ENCODE measurements around the gene TAF3.
A peak's percentile ranks its signal among the peaks of the same experiment; 100 is the strongest.

Gene TAF3

DNA sequence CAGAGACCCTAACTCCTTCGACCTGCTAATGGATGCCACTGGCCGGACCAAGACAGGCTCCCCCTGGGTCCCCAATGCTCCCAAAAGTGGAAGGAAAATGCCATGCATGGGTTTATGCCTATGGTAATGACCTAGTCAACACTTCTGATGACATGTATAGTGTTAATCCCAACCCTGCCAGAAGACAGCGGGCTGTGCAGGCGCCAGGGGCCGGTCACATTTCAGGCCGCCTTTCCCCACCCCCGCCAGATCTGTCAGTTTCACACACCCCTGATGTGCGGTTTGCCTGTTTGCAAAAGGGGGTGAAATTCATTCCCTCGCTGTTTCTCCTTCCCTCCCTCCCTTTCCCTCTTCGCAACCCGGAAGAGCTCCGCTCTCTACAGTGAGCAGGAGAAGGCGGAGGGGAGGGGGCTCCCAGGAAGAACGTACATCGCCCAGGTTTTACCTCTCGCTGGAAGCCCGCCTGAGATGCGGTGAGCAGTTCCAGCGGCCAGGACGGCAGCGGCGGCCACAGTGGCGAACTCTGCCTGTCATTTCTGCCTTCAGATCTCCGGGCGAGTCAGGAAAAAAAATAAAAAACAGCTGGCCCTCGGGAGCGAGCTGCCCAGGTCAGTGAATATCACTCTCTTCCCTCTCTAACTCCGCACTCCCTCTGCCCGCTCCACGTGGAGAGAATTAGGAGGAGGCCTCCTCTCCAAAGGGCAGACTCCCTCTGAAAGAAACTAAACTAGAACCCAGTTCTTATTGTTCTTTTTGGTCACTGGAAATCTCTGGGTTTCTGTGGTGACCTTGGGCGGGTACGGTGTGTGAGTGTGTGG lies 226.8 kb downstream of the TAF3 start:
- Histone ChIP-seq H3K36me3 (ENCODE audit: control insufficient read depth, insufficient read depth, low read length) (no peaks in the 10 kb centered on the region), H3K4me3 (ENCODE audit: low read length) (peak overlapping the region; percentile 0), H3K9ac (ENCODE audit: low read length) (no peak overlapping the region), H3K4me1 (ENCODE audit: control insufficient read depth, insufficient read depth, low read length) (no peaks in the 10 kb centered on the region), H3K27ac (ENCODE audit: low read depth, low read length) (no peak overlapping the region), H3K27me3 (ENCODE audit: control insufficient read depth, insufficient read depth, low read length) (peaks cover 74% of the 10 kb centered on the region)

- H3K27ac ChIP-seq (ENCODE audit: low read depth, low read length), result no peak overlapping the region
- H3K4me1 ChIP-seq (ENCODE audit: control insufficient read depth, insufficient read depth, low read length), result no peaks in the 10 kb centered on the region
- no peak overlapping the region for H3K9ac ChIP-seq (ENCODE audit: low read length)
- H3K4me3 ChIP-seq (ENCODE audit: low read length), result no peak overlapping the region
- H3K27me3 ChIP-seq (ENCODE audit: control insufficient read depth, insufficient read depth, low read length), result peaks cover 72% of the 10 kb centered on the region
- no peaks in the 10 kb centered on the region for H3K36me3 ChIP-seq (ENCODE audit: control insufficient read depth, insufficient read depth, low read length)
Measured at GRCh38 chr10:8045726-8046494, 227.6 kb downstream of the TAF3 start.

GRCh38 chr10:8047452-8048280 lies 229.4 kb downstream of the TAF3 start:
- Histone ChIP-seq H3K27me3 (ENCODE audit: control insufficient read depth, insufficient read depth, low read length) (peaks cover 74% of the 10 kb centered on the region), H3K9ac (ENCODE audit: low read length) (no peak overlapping the region), H3K27ac (ENCODE audit: low read depth, low read length) (no peak overlapping the region), H3K4me1 (ENCODE audit: control insufficient read depth, insufficient read depth, low read length) (no peaks in the 10 kb centered on the region), H3K36me3 (ENCODE audit: control insufficient read depth, insufficient read depth, low read length) (no peaks in the 10 kb centered on the region), H3K4me3 (ENCODE audit: low read length) (no peak overlapping the region)

DNA sequence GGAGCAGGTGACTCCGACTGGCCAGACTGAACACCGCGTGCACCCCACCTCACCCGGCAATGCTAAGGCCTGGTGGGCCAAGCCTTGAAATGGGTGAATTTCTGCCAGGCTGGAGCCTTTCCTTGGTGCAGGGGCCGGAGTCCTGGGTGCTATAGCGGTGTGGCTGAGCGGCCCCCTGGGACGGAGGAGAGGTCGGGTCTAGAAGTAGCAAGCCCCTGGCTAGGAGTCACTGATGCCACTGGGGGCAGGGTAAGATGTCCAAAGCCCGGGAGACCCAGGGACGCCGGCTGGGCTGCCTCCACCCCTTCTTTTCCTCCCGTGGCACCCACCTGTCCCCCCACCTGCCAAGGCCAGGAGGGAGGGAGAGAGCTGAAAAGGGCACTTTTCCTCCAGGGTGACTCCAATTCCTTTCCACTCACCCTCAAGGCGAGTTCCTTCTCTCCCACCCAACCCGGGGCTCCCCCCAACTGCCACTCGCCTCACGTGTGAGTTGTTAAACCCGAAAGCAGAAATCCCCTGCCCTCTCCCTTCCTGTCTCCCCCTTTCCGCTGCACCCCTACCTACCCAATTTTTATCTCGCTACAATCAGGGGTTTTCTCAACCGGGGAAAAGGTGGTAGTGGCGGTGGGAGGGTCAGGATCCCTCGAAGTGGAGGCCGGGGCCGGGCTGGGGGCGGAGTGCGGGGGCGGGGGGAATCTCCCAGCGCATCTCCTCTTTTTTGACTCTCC lies 230.1 kb downstream of the TAF3 start:
- no peak overlapping the region for H3K4me3 ChIP-seq (ENCODE audit: low read length)
- H3K27ac ChIP-seq (ENCODE audit: low read depth, low read length), result no peak overlapping the region
- no peaks in the 10 kb centered on the region for H3K36me3 ChIP-seq (ENCODE audit: control insufficient read depth, insufficient read depth, low read length)
- H3K9ac ChIP-seq (ENCODE audit: low read length), result no peak overlapping the region
- H3K27me3 ChIP-seq (ENCODE audit: control insufficient read depth, insufficient read depth, low read length), result peaks cover 76% of the 10 kb centered on the region
- H3K4me1 ChIP-seq (ENCODE audit: control insufficient read depth, insufficient read depth, low read length), result peaks cover 4% of the 10 kb centered on the region

DNA sequence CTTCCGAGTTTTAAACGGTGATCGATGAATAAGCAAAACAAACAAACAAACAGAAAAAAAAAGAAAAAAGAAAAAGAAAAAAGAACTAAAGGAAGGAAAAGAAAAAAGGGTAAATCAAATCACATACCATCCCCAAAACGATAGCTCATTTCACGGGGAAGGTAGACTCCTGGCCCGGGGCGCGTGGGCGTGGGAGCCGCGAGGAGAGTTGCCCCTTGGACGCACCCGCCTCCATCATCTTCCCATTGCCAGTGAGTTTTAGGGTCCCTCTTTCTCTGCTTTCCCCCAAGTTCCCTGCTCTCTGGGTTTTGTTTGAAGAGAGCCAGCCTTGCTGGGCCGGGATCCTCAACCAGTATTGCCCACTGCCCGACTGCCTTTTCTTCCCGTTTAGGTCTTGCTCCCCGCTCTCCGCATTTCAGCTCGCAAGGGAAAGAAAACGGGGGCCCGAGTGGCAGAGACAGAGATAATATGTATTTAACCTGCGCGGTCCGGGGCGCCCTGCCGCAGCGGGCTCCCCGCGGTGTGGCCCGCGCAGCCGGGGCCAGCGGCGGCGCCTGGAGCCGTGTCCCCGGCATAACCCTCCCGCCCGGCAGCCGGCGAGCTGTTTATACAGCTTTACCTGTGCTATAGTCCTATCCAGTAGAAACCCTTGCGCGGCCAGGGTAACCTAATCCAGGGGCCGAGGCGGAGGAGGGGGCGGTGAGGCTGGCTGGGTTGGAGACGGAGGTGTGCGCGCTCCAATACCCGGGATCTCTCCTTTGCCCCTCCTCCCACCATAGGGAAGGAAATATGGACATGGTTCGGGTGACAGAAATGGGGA lies 230.9 kb downstream of the TAF3 start:
- Histone ChIP-seq H3K27me3 (ENCODE audit: control insufficient read depth, insufficient read depth, low read length) (peaks cover 74% of the 10 kb centered on the region), H3K4me1 (ENCODE audit: control insufficient read depth, insufficient read depth, low read length) (peaks cover 4% of the 10 kb centered on the region), H3K36me3 (ENCODE audit: control insufficient read depth, insufficient read depth, low read length) (no peaks in the 10 kb centered on the region), H3K27ac (ENCODE audit: low read depth, low read length) (no peak overlapping the region), H3K9ac (ENCODE audit: low read length) (no peak overlapping the region), H3K4me3 (ENCODE audit: low read length) (no peak overlapping the region)

DNA sequence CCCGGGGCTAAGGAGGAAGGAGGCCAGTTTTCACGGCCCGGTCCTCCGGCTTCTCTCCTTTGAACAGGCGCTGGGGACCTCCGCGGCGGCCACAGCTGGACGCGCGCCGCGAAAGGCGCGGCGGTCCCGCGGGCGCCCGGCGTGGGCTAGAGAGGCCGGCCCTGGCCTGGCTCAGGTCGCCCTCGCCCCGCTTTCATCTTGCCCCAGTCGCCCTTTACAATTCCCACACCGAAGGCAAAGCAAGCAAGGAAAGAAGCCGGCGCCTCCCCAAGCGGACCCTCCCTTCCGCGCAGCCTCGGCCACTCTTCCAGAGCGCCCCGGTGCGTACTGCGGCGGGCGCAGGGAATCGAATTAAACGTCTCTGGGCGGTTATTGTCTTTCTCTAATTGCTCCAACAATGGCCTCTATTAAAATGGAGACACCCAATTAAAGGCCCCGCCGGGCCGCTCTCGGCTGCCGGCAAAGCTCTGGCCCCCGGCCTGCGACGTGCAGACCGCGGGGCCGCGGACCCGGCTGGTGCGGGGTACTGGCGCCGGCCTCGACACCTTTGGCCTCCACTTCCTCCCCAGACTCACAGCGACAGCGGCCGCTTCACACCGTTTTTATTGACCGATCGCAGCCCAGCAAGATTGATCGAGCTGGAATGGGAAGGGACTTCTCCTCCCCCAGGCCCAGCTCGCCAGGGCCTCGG lies 231.7 kb downstream of the TAF3 start:
- peaks cover 71% of the 10 kb centered on the region for H3K27me3 ChIP-seq (ENCODE audit: control insufficient read depth, insufficient read depth, low read length)
- no peak overlapping the region for H3K9ac ChIP-seq (ENCODE audit: low read length)
- peak overlapping the region; percentile 46 for H3K4me3 ChIP-seq (ENCODE audit: low read length)
- H3K36me3 ChIP-seq (ENCODE audit: control insufficient read depth, insufficient read depth, low read length), result no peaks in the 10 kb centered on the region
- H3K27ac ChIP-seq (ENCODE audit: low read depth, low read length), result no peak overlapping the region
- H3K4me1 ChIP-seq (ENCODE audit: control insufficient read depth, insufficient read depth, low read length), result peaks cover 4% of the 10 kb centered on the region

GRCh38 chr10:8050556-8051108 lies 232.3 kb downstream of the TAF3 start:
- Histone ChIP-seq H3K27ac (ENCODE audit: low read depth, low read length) (no peak overlapping the region), H3K9ac (ENCODE audit: low read length) (no peak overlapping the region)

DNA sequence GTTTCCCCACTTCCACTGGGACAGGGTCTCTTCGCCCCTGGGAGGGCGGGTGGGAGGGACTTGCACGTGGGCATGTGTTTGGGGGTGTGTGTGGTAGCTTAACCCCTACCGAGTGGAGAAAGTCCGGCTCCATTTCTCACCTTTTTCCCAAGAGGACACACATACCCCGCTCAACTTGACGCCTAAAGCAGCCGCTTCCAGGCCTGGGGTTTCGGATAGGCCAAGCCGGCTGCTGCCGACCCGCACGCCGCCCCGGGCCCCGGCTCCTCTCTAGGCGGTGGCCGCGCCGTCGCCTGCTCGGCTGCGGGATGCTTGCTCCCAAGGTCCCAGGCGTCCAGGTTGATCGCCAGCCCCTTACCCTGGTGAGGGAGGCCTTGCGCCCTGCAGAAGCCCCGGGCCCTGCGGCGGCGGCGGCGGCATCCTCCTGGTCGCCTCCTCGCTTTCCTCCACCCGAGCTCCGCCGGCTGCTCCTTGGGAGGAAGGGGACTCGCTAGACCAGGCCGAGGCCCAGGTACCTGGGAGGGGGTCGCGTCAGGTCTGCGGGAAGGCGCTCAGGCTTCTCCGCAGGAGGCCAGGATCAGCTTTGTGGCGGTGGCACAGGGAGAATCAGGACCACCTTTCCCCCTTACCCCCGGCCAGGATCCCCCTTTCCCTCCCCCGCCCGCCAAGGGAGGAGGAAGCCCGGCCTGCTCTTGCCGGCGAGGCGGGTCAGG lies 233.0 kb downstream of the TAF3 start:
- peaks cover 4% of the 10 kb centered on the region for H3K4me1 ChIP-seq (ENCODE audit: control insufficient read depth, insufficient read depth, low read length)
- H3K4me3 ChIP-seq (ENCODE audit: low read length), result no peak overlapping the region
- H3K9ac ChIP-seq (ENCODE audit: low read length), result no peak overlapping the region
- peaks cover 63% of the 10 kb centered on the region for H3K27me3 ChIP-seq (ENCODE audit: control insufficient read depth, insufficient read depth, low read length)
- H3K27ac ChIP-seq (ENCODE audit: low read depth, low read length), result no peak overlapping the region
- H3K36me3 ChIP-seq (ENCODE audit: control insufficient read depth, insufficient read depth, low read length), result no peaks in the 10 kb centered on the region

More at GRCh38 chr10:8050556-8051108, 232.3 kb downstream of the TAF3 start:
- Histone ChIP-seq H3K4me1 (ENCODE audit: control insufficient read depth, insufficient read depth, low read length) (peaks cover 4% of the 10 kb centered on the region), H3K4me3 (ENCODE audit: low read length) (peak overlapping the region; percentile 46), H3K36me3 (ENCODE audit: control insufficient read depth, insufficient read depth, low read length) (no peaks in the 10 kb centered on the region), H3K27me3 (ENCODE audit: control insufficient read depth, insufficient read depth, low read length) (peaks cover 70% of the 10 kb centered on the region)

- Histone ChIP-seq H3K9ac (ENCODE audit: low read length) (no peak overlapping the region), H3K27ac (ENCODE audit: low read depth, low read length) (no peak overlapping the region), H3K4me1 (ENCODE audit: control insufficient read depth, insufficient read depth, low read length) (peaks cover 4% of the 10 kb centered on the region), H3K36me3 (ENCODE audit: control insufficient read depth, insufficient read depth, low read length) (no peaks in the 10 kb centered on the region), H3K4me3 (ENCODE audit: low read length) (no peak overlapping the region), H3K27me3 (ENCODE audit: control insufficient read depth, insufficient read depth, low read length) (peaks cover 59% of the 10 kb centered on the region)
Measured at GRCh38 chr10:8051851-8052257, 233.5 kb downstream of the TAF3 start.

- no peak overlapping the region for H3K9ac ChIP-seq (ENCODE audit: low read length)
- peaks cover 4% of the 10 kb centered on the region for H3K4me1 ChIP-seq (ENCODE audit: control insufficient read depth, insufficient read depth, low read length)
- H3K27ac ChIP-seq (ENCODE audit: low read depth, low read length), result no peak overlapping the region
- peaks cover 55% of the 10 kb centered on the region for H3K27me3 ChIP-seq (ENCODE audit: control insufficient read depth, insufficient read depth, low read length)
- H3K36me3 ChIP-seq (ENCODE audit: control insufficient read depth, insufficient read depth, low read length), result no peaks in the 10 kb centered on the region
- peak overlapping the region; percentile 13 for H3K4me3 ChIP-seq (ENCODE audit: low read length)
Measured at GRCh38 chr10:8052341-8052955, 234.1 kb downstream of the TAF3 start.
